NCI-H1092 (cell line): ENCODE results near the gene MASP1.

ENCODE experiments used
- DNase-seq: peaks from one replicate; lab custom pipeline; 2025; lab: John Stamatoyannopoulos, UW

The MASP1 gene

GRCh38 chr3:187186801-187187421 lies 104.6 kb downstream of the MASP1 start:
- no peak for DNase-seq

GRCh38 chr3:187186375-187186774 lies 105.2 kb downstream of the MASP1 start:
- DNase-seq, result no peak

GRCh38 chr3:187185759-187186158 lies 105.8 kb downstream of the MASP1 start:
- no peak for DNase-seq
